NCI-H2196 (cell line): ENCODE data around the gene UBALD1.
"Not testable (repeated sequence)": the region's sequence is repeated elsewhere in the genome, so short reads cannot be mapped to it uniquely, and the experiment has no call there.

ENCODE experiments used
- DNase-seq: peaks from one replicate; lab custom pipeline; 2025; ENCODE audit not compliant: unreplicated experiment; lab: John Stamatoyannopoulos, UW

UBALD1 gene

DNA sequence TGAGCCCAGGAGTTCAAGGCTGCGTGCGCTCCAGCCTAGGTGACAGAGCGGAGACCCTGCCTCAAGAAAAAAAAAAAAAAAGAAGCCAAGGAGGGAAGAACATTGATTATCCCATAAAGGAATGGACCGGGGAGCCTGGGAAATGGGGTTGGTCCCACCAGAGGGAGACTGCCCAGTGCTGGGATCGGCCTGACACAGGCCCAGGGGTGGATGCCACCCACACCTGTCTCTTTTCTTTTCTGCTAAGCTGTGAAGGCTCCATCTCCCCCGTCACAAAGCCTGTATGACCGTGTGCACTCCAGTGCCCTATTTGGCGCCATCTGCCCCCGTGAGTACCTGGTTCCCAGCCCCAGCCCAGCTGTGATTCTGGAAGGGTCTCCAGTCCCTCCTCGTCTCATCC is 15.7 kb downstream of the UBALD1 start:
- DNase-seq: no peak

DNA sequence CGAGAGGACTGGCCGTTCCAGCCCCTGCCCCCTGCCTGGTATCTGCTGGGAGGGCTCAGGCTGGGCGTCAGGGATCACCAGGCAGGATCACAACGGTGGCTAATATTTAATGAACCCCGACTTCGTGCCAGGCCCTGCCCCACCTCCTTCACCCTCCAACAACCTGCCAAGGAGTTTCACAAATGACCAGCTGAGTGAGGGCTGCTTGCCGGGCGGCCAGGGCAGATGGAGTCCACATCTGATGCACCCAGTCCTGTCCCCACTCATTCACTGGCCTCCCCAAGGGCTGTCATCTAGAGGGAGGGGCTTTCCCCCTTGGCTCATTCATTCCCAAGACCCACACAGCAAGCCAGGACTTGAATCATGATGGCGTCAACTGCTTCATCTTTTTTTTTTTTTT is 17.5 kb downstream of the UBALD1 start:
- no peak for DNase-seq

DNA sequence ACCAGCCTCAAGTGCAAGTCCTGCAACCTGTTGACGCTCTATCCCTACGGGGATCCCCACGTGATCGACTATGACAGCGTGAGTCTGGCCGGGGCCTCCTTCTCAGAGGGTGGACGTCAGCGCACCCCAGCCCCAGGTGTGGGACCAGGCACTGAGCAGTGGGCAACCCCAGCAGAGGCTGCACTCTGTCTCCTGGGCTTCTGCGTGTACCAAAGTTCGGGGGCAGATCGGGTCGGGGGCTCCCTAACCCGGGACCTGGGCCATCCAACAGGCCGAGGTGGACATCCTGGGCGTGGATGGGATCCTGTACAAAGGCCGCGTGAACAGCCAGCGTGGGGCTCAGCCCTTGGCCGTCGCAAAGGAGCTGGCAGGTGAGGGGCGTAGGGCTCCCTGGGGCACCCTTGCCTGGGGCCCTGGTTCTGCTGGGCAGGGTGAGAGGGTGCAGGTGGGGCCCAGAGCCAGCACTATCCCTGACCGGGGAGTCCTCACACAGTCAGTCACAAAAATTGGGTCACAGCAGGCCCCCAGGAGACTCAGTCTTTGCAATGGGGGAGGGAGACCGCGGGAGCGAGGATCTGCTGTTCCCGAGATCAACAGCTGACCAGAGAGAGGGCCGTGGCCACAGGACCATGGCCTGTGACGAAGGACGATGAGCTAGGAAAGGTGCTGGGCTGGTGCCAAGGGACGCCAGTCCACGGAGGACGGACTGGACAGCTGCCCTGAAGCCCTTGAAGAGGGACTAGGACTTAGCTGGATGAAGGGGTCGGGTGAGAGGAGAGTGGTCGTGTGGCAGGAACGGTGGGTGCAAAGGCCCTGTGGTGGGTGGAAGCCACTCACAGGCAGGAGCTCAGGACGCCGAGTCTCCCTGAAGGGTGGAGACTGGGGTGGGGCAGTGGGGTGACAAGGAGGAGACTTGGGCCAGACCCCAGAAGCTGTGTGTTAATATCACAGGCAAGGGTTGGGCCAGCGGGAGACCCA is 20.0 kb downstream of the UBALD1 start:
- no peak for DNase-seq

DNA sequence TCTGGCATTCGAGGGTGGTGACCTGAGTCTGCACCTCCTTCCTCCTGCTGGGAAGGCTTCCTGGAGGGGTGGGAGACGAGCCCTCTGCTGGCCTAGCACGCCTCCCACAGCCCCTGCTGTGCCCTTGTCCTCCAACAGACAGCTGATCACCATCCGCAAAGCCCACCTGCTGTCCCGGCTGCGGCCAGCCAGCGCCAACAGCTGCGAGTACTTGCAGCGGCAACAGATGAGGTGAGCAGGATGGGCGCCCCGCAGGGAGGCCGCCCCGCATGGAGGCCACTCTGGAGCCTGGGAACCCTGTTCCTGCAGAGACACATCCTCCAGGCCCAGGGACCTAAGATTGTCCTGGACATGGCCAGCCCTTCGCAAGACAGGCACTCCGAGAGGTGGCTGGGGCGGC is 21.6 kb downstream of the UBALD1 start:
- DNase-seq: no peak

DNA sequence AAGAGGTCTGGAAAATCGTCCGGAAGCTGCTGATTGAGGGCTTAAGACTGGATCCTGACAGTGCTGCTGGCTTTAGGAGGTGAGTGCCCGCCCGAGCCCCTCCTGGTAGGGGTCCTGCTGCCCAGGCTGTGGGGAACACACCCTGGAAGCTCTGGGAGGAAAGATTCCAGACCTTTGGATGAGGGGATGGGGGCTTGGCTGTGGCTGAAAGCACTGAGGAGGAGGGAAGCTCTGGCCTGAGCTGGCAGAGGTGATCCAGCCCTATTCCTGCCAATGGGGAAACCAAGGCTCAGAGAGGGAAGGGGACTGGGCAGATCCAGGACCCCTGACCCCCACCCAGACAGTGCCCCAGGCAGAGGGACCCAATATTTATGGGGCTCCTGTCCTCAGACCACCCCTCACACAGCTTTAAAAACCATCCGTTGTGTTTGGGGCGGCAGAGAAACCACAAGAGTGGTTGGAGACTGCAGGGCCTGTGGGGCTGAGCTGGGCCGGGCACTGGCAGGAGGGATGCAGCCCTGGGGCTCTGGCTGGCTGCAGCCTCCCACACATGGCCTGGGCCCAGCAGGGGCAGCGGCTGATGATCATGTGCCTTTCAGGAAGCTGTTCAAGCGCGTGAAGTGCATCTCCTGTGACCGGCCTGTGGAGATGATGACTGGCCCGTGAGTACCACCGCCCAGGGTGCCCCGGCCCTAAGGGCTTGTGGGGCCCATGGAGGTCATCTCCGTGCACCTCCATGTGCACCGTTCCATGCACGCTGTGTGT is 22.8 kb downstream of the UBALD1 start:
- no peak for DNase-seq

DNA sequence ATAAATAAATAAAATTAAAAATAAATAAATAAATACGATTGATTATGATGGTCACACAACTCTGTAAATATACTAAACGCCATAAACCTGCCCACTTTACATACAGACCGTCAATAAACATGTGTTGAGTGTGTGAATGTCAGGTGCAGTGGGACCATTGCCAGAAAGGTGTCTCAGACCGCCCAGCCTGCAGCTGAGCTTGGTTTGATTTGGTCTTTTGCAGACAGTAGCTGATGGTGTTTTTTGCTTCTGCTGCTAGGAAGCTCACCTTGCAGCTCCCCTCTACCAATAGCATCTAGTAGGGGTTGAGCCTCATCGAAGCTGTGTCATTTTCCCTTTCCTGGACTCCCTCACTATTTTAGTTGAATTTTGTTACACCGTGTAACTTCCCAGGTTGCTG is 23.5 kb downstream of the UBALD1 start:
- no peak for DNase-seq

DNA sequence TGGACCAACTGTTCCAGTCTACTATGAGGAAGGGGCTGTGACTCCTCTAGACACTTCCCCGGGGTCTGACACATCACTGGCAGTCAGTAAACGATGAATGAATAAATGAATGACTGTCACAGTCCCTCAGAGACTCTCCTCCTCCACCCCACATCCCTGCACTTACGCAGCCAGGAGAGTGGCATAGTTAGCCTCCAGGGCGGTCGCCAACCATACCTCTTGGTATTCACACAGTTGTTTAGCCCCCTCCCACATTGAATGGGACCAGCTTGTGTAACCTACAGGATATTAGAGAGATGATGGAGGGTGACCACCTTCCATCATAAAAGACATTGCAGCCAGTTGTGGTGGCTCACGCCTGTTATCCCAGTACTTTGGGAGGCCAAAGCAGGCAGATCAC is 25.7 kb downstream of the UBALD1 start:
- no peak for DNase-seq

DNA sequence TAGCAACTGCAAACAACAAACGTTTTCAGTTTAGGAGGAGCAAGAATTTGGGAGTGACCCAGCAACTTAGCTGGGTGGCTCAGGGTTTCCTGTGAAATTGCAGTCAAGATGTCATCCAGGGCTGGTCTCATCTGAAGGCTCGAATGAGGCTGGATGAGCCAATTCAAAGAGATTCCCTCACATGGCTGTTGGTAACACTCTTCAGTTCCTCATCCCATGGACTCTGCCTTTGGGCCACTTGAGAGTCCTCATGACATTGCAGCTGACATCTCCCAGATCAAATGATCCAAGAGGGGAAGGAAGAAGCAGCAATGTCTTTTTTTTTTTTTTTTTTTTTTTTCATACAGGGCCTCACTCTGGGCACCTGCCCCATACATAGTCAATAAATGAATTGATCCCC is 26.3 kb downstream of the UBALD1 start:
- no peak for DNase-seq

DNA sequence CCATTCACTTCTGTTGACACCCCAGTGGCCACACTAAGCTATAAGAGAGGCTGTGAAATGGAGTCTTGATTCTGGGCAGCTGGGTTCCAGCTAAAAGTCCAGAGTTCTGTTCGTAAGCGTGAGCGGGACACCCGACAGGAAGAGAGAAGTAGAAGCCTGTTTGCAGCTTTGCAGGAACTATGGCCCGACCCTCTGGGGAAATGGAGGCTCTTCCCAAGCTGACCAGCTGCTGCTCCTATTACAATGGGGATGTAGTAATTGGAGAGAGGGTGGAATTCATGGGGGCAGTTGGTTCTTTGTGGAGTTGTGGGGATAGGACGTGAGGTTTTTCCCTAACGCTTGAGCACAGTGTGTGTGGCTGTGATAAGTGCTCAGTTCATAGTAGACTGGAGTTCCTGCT is 28.4 kb downstream of the UBALD1 start:
- DNase-seq: no peak

DNA sequence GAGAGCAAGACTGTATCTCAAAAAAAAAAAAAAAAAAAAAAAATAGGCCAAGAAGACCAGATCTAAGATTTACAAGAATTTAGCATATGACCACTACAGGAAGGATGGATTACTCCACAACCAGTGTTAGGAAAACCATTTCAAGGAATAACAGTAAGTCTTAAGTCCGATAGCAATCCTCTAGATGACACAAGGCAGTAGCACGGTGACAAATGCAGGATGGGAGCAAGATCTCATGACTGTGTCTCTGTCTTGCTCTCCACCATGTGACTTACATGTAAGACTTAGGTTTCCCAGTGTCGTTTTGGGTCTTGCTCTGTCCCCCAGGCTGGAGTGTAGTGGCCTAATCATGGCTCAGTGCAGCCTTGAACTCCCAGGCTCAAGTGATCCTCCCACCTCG is 30.8 kb downstream of the UBALD1 start:
- no peak for DNase-seq

DNA sequence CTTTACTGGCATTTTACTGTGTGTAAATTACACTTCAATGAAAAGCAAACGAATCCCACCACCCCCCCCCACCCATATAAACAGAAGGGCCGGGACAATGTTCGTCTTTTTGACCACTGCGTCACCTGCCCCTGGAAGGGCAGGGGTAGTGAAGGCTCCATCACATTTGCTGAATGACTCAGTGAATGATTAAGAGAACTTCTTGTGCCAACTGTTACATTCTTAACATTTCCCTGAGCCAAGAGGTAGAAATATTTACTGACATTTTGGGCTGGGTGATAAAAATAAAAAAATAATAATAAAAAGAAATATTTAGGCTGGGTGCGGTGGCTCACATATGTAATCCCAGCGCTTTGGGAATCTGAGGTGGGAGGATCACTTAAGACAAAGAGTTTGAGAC is 34.4 kb downstream of the UBALD1 start:
- DNase-seq: no peak

DNA sequence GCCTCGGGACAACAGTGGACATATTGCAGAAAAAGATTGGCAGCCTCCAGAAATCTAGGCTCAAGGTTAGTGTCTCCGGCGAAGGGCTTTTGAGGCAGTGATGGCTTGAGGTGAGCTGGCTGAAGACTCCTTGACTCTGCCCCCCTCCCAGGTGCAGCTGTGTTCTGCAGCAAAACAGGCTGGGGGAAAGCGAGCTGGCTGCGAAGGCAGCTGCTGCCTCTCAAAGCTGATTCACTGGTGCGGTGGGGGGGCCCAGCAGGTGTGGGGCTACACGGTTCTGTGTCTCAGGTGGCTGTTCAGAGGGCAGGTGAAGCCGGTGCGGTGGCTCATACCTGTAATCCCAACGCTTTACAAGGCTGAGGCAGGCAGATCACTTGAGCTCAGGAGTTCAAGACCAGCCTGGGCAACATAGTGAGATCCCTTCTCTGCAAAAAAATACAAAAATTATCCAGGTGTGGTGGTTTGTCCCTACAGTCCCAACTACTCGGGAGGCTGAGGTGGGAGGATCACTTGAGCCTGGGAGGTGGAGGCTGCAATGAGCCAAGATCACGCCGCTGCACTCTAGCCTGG is 35.6 kb downstream of the UBALD1 start:
- DNase-seq: peak; percentile 80

DNA sequence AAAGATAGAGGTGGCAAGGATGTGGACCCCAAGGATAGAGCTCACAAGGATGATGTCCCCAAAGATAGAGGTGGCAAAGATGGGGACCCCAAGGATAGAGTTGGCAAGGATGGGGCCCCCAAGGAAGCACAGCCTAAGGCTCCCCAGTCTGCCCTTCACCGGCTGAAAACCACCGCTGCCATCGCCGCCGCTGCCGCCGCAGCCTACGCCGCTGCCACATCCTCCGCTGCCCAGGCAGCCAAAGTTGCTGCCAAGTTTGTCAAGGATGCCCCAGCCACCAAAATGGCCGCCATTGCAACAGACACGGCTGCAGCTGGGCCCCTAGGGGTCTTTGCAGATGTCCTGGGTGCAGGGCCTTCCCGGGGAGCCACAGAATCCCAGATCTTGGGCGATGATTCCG is 38.7 kb downstream of the UBALD1 start:
- no peak for DNase-seq

DNA sequence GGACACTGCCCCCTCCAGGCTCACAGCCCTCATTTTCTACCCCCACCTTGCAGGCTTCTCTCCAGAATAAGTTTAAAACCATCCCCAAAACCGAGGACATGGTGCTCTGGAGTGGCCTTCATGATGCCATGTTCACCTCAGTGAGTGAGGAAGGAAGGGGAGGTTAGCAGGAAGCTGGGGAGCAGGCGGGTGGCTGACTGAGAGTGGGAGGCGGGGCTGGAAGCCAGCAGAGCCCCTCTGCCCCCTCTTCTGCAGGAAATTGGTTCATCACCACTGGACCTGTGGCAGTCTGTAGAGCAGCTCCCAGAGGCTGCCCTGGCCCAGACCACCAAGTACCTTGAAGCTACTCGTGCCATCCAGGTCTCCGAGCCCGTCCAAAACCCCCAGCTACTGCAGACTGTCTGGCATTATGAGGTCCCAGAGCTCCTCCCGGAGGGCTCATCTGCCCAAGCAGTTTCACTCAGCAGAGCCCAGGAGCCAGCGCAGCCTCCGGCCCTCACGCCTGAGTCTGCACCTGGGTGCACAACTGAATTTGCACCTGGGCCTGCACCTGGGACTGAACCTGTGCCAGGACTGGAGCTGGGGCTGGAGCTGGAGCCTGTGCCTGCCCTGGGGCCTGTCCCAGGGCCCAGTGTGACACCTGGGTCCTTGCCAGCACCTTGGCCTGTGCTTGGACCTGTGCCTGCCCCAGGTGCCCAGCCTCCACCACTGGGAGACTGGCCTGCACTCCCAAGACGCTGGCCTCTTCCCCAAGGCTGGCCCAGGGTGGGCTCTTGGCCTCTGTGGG is 39.6 kb downstream of the UBALD1 start:
- DNase-seq: peak; percentile 73

DNA sequence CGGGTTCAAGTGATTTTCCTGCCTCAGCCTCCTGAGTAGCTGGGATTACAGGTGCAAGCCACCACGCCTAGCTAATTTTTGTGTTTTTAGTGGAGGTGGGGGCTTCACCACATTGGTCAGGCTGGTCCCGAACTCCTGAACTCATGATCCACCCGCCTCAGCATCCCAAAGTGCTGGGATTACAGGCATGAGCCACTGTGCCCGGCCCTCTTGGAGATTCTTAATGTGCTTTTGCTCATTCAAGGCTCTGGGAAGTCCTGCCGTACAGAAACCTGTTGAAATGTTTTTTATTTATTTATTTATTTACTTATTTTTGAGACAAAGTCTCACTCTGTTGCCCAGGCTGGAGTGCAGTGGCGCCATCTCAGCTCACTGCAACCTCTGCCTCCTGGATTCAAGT is 40.8 kb downstream of the UBALD1 start:
- not testable (repeated sequence) for DNase-seq

DNA sequence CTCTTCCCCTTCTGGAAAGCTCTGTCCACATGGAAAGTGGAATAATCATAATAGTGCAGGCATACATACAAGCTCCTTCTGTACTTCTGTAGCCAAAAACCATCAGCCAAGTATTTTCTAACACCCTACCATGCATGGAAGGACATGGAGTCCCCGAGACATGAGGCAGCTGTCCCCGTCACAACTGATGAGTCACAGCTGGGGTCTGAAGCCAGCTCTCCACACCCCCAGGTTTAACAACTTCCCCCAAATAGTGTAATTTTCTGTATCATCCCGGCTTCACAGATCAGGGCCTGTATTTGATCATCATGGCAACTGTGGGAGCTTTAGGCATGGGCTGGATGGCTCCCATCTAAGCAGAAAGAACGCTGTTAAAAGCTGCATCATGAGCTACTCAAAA is 42.0 kb downstream of the UBALD1 start:
- no peak for DNase-seq

DNA sequence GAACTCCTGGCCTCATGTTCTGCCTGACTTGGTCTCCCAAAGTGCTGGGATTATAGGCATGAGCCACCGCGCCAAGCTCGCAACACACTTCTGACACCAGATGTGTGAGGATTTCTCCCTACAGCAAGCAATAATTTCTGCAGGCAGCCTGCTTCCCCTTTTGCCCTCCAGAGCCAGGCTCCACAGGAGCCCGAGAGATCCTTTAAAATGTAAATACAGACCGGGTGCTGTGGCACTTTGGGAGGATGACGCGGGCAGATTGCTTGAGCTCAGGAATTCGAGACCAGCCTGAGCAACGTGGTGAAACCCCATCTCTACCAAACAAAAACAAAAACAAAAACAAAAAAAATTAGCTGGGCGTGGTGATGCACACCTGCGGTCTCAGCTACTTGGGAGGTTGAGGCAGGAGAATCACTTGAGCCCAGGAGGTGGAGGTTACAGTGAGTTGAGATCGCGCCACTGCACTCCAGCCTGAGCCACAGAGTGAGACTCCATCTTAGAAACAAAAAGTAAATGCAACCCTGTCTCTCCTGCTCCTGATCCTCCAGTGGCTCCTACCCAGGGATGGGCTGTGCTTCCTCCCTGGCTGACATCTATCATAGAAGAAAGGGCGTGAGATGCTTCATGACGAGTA is 43.9 kb downstream of the UBALD1 start:
- DNase-seq: no peak

DNA sequence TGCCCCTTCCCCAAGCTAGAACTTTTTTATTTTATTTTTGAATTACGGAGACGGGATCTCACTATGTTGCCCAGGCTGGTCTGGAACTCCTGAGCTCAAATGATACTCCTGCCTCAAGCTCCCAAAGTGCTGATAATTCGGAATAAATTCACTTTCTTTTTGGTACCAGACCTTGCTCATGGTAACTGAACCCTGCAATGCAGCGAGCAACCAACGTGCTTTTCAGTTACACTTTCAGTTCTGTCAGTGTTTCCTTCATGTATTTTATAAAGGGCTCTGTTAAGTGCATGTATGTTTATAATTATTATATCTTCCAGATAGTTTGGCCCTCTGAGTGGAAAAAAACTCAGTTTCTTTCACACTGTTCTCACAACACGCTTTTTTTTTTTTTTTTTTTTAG is 44.6 kb downstream of the UBALD1 start:
- no peak for DNase-seq

DNA sequence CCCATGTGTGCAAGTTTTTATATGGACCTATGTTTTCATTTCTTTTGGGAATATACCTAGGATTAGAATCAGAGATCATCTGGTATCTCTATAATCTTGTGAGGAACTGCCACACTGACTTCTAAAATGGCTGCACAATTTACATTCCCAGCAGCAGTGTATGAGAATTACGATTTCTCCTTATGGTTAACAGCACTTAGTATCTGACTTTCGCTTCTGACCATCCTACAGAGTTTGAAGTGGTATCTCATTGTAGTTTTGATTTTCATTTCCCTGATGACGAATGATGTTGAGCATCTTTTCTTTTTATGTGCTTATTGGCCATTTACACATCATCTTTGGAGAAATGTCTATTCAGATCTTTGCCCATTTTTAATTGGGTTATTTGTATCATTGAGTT is 48.5 kb downstream of the UBALD1 start:
- no peak for DNase-seq

DNA sequence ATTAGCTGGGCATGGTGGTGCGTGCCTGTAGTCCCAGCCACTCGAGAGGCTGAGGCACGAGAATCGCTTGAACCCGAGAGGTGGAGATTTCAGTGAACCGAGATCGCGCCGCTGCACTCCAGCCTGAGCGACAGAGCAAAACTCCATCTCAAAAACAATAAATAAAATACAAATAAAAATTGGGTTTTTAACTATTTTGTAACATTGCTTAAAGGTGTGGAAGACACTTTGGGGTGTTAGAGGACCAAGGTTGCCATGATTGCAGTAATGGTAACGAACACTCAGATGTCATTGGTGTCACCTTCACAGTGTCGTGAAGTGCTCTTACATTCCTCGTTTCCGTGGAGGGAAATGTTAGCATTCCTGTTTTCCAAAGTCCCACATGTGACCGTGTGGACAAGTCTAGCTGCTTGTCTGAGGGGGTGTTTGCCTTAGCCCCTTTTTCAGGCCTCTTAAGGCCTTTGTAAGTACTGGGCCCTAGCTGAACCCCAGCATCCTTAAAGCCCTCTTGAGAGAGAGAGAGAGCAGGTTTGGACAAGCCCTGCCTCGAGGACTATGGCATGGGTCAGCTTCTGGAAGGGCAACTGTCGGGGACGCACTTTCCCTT is 49.9 kb downstream of the UBALD1 start:
- no peak for DNase-seq
